ENCODE measurements around the gene ZFHX3. TPM values are rescaled to one million over a fixed set of nuclear protein-coding genes. Genes with fewer than 3 reads are reported as not detected.
A peak's percentile ranks its signal among the peaks of the same experiment; 100 is the strongest.

Gene ZFHX3
- total and polyA plus RNA-seq, 9 of the 15 experiments (the other 6 are each of a cell fraction or from before 2014, with no cell fraction given): 0.01 to 0.23 (median 0.06) TPM; not detected in 4

DNA sequence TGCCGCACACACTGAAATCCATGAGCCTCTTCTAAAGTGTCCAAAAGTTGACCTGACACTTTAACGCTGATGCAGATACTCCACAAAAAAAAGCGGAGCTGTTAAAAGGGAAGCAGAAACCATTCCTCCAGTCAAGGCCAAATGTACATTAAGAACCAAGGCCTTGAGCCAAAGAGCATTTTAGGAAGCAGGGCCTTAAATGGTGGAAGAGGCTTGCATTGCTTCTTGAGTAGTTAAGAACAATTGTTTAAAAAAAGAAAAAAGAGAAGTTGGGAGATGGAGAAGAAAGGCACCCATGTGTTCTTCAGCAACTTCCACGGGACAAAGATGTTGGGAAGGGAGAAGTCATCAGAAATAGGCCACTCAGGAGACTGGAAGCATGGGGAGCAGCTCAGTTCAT lies 6.3 kb downstream of the ZFHX3 start (continued):
- TF ChIP-seq, protein P1, sequence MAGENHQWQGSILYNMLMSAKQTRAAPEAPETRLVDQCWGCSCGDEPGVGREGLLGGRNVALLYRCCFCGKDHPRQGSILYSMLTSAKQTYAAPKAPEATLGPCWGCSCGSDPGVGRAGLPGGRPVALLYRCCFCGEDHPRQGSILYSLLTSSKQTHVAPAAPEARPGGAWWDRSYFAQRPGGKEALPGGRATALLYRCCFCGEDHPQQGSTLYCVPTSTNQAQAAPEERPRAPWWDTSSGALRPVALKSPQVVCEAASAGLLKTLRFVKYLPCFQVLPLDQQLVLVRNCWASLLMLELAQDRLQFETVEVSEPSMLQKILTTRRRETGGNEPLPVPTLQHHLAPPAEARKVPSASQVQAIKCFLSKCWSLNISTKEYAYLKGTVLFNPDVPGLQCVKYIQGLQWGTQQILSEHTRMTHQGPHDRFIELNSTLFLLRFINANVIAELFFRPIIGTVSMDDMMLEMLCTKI (IDR thresholded peaks at IDR 0.05; ENCODE audit: partially characterized antibody): no peak

DNA sequence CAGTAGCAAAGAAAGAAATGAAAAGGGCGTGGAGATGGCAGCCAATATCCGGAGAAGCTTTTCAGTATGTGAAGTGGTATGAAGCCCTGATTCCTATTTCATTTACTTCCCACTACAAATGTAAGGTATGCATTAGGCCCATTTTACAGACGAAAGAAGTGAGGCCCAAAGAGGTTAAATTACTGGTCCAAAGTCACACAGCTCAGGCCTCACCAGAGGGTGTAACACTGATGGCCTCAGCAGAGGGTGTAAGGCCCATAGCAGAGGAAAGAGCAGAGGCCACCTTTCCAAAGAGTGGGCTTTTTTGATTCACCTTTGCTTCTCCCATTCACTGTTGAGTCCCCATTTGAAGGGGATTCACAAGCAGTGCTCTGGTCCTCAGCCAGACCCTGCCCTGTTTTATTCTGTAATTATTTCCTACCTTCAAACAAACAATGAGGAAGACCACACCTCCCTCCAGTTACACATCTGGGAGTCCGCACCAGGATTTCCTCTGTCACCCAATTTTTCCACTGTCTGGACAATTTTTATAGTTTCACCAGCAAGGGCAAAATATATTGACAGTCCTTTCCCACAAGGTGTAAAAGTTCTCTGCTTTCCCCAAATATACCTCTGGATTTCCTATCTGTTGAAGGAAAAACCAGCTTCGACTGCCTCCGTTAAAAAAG lies 7.1 kb downstream of the ZFHX3 start:
- Histone ChIP-seq H3K9ac (ENCODE audit: insufficient read depth in 1 of 2, low read depth in 2 of 2, low read length in 2 of 2) (no peak overlapping the region), H3K4me3 (no peak overlapping the region), H4K20me1 (replicated peaks; ENCODE audit: control insufficient read depth, insufficient read depth, low read length) (no peaks in the 10 kb centered on the region), H3K9me1 (ENCODE audit: control insufficient read depth, insufficient read depth, low read length) (no peaks in the 10 kb centered on the region), H3K36me3 (ENCODE audit: control insufficient read depth, insufficient read depth, low read length) (no peaks in the 10 kb centered on the region), H3K79me2 (ENCODE audit: control insufficient read depth, insufficient read depth, low read length) (no peaks in the 10 kb centered on the region), H3K27ac (ENCODE audit: extremely low read depth, low read depth, low read length) (no peak overlapping the region), H2AFZ (ENCODE audit: low read depth, low read length) (no peak overlapping the region), H3K4me1 (replicated peaks in 1 of 2; ENCODE audit: control insufficient read depth in 2 of 2, insufficient read depth in 2 of 2, low read length in 2 of 2) (peaks cover 3 to 13% of the 10 kb centered on the region in 2 experiments; a peak in 3 of 5 replicates), H3K4me2 (ENCODE audit: insufficient read depth, low read length) (no peak overlapping the region), H3K27me3 (ENCODE audit: control insufficient read depth in 2 of 2, insufficient read depth in 2 of 2, low read length in 2 of 2) (peaks cover 3 to 29% of the 10 kb centered on the region in 2 experiments; a peak in 3 of 5 replicates), H3K9me3 (replicated peaks; ENCODE audit: control insufficient read depth, insufficient read depth, low read depth, low read length) (no peaks in the 10 kb centered on the region)
- CTCF ChIA-PET (ENCODE audit: low intra/inter-chr PET ratio): no interaction called here
- in situ Hi-C loops (cut with MboI): no loop called here
- FAIRE-seq (no peak), DNase-seq (ENCODE audit: extremely low read depth in 1 of 4, low spot score in 3 of 4) (no peak), ATAC-seq (no peak)
- 17% methylated on average over 6 of the region's 6 CpGs for WGBS (ENCODE audit: insufficient coverage, low coverage, missing lambda C conversion rate)
- intact Hi-C loops (cut with micrococcal nuclease): no loop called here
- POLR2A ChIA-PET: no interaction called here
- no TSS peak for BruUV-seq (replicated peaks)
- TF ChIP-seq MECOM (CRISPR knock-in tag; IDR thresholded peaks at IDR 0.05) (no peak), BRF1 (IDR thresholded peaks at IDR 0.05; ENCODE audit: borderline replicate concordance, extremely low read depth, insufficient read length) (no peak), RBM25 (IDR thresholded peaks at IDR 0.05; ENCODE audit: low read depth, low read length, severe bottlenecking) (peak; percentile 37), ZNF146 (CRISPR knock-in tag; IDR thresholded peaks at IDR 0.05; ENCODE audit: unreplicated experiment) (no peak), PHB2 (IDR thresholded peaks at IDR 0.05; ENCODE audit: low read depth) (no peak), GABPB1 (CRISPR knock-in tag; IDR thresholded peaks at IDR 0.05) (no peak), CAMTA2 (CRISPR knock-in tag; conservative IDR thresholded peaks at IDR 0.05) (no peak)

Data from K562 (cell line).